ENCODE data around the gene LRIT3.

The LRIT3 gene

GRCh38 chr4:109846395-109847098 lies 1.4 kb upstream of the LRIT3 start:
- no peak for TF ChIP-seq SIN3A (IDR thresholded peaks at IDR 0.05; ENCODE audit: borderline replicate concordance, insufficient read depth, low read length)
- TF ChIP-seq FOXP2 (optimal IDR thresholded peaks at IDR 0.05; ENCODE audit: borderline replicate concordance, extremely low read depth, extremely low read length, insufficient read depth), result no peak
- no peak for TF ChIP-seq REST (IDR thresholded peaks at IDR 0.05; ENCODE audit: insufficient read depth in 1 of 2, low read depth in 2 of 2, low read length in 2 of 2)
- no peak for TF ChIP-seq TAF1 (IDR thresholded peaks at IDR 0.05; ENCODE audit: borderline replicate concordance, insufficient read depth, low read length)
- no peak for TF ChIP-seq POLR2AphosphoS5 (IDR thresholded peaks at IDR 0.05; ENCODE audit: low read depth, low read length)

GRCh38 chr4:109848501-109848900 lies 594 bp downstream of the LRIT3 start:
- TF ChIP-seq FOXP2 (optimal IDR thresholded peaks at IDR 0.05; ENCODE audit: borderline replicate concordance, extremely low read depth, extremely low read length, insufficient read depth), result no peak
- no peak for TF ChIP-seq POLR2AphosphoS5 (IDR thresholded peaks at IDR 0.05; ENCODE audit: low read depth, low read length)
- no peak for TF ChIP-seq TAF1 (IDR thresholded peaks at IDR 0.05; ENCODE audit: borderline replicate concordance, insufficient read depth, low read length)

GRCh38 chr4:109850601-109851000 lies 2.7 kb downstream of the LRIT3 start:
- TF ChIP-seq SIN3A (IDR thresholded peaks at IDR 0.05; ENCODE audit: borderline replicate concordance, insufficient read depth, low read length) (no peak), REST (IDR thresholded peaks at IDR 0.05; ENCODE audit: insufficient read depth in 1 of 2, low read depth in 2 of 2, low read length in 2 of 2) (no peak), FOXP2 (optimal IDR thresholded peaks at IDR 0.05; ENCODE audit: borderline replicate concordance, extremely low read depth, extremely low read length, insufficient read depth) (no peak), POLR2AphosphoS5 (IDR thresholded peaks at IDR 0.05; ENCODE audit: low read depth, low read length) (no peak), TAF1 (IDR thresholded peaks at IDR 0.05; ENCODE audit: borderline replicate concordance, insufficient read depth, low read length) (no peak)

- no peak for TF ChIP-seq TAF1 (IDR thresholded peaks at IDR 0.05; ENCODE audit: borderline replicate concordance, insufficient read depth, low read length)
- TF ChIP-seq REST (IDR thresholded peaks at IDR 0.05; ENCODE audit: insufficient read depth in 1 of 2, low read depth in 2 of 2, low read length in 2 of 2), result no peak
- TF ChIP-seq SIN3A (IDR thresholded peaks at IDR 0.05; ENCODE audit: borderline replicate concordance, insufficient read depth, low read length), result no peak
- TF ChIP-seq FOXP2 (optimal IDR thresholded peaks at IDR 0.05; ENCODE audit: borderline replicate concordance, extremely low read depth, extremely low read length, insufficient read depth), result no peak
- no peak for TF ChIP-seq POLR2AphosphoS5 (IDR thresholded peaks at IDR 0.05; ENCODE audit: low read depth, low read length)
Measured at GRCh38 chr4:109861271-109861670, 13.4 kb downstream of the LRIT3 start.

GRCh38 chr4:109861916-109862511 lies 14.1 kb downstream of the LRIT3 start:
- TF ChIP-seq TAF1 (IDR thresholded peaks at IDR 0.05; ENCODE audit: borderline replicate concordance, insufficient read depth, low read length) (no peak), POLR2AphosphoS5 (IDR thresholded peaks at IDR 0.05; ENCODE audit: low read depth, low read length) (no peak)

- no peak for TF ChIP-seq TAF1 (IDR thresholded peaks at IDR 0.05; ENCODE audit: borderline replicate concordance, insufficient read depth, low read length)
- no peak for TF ChIP-seq SIN3A (IDR thresholded peaks at IDR 0.05; ENCODE audit: borderline replicate concordance, insufficient read depth, low read length)
Measured at GRCh38 chr4:109864134-109864533, 16.2 kb downstream of the LRIT3 start.
